Activated T-helper 1 cell treated with anti-CD3 and anti-CD28 coated beads, Interleukin-12 subunit alpha, Interleukin-12 subunit beta, Interleukin-2, Interleukin-4 antibody, amounts not matched to agents 30 ng/mL and 10 ng/mL and 1 ng/mL, durations not matched to agents 14 hours and 24 hours and 36 hours (primary cell): ENCODE results near the gene INPP5A. TPM values are rescaled to one million over a fixed set of nuclear protein-coding genes. Genes with fewer than 3 reads are reported as not detected.
"Not testable (repeated sequence)": the region's sequence is repeated elsewhere in the genome, so short reads cannot be mapped to it uniquely, and the experiment has no call there.

Experiments used
- DNase-seq: peaks from one replicate; pipeline ENCODE4 v3.0.0; 2021; ENCODE audit warnings: low spot score
- H3K27ac Mint-ChIP-seq: one replicate; pipeline ENCODE4 v1.8.0; 2021; ENCODE audit warnings: mild to moderate bottlenecking, mixed read lengths
- H3K27me3 Mint-ChIP-seq: one replicate; pipeline ENCODE4 v1.8.0; 2022; ENCODE audit warnings: mild to moderate bottlenecking, moderate library complexity, mixed read lengths; ENCODE audit not compliant: insufficient read depth
- H3K36me3 Mint-ChIP-seq: one replicate; pipeline ENCODE4 v1.8.0; 2021; ENCODE audit warnings: low read depth, mixed read lengths
- H3K4me1 Mint-ChIP-seq: one replicate; pipeline ENCODE4 v1.8.0; 2021; ENCODE audit warnings: low read depth, mixed read lengths
- H3K4me3 Mint-ChIP-seq: one replicate; pipeline ENCODE4 v1.8.0; 2021; ENCODE audit warnings: mild to moderate bottlenecking, moderate library complexity, mixed read lengths
- H3K9me3 Mint-ChIP-seq: one replicate; pipeline ENCODE4 v1.8.0; 2021; ENCODE audit warnings: mixed read lengths
- intact Hi-C: fragments of 100-400 bp; cut with micrococcal nuclease; formaldehyde crosslinking; loops from one replicate; pipeline ENCODE4 v1.15.1; 2024
- total RNA-seq: library from RNA; stranded (reverse); gene quantifications from 2 replicates; pipeline ENCODE4 v1.2.3, GENCODE V29; 2022

The INPP5A gene
- total RNA-seq, 1 donor from 2014 or later, result 13.4 TPM

GRCh38 chr10:132497861-132498561 lies 39.6 kb upstream of the INPP5A start:
- DNase-seq, result no peak
- Mint-ChIP-seq H3K36me3 (no peaks in the 10 kb centered on the region), H3K9me3 (no peaks in the 10 kb centered on the region), H3K27ac (no peak overlapping the region), H3K27me3 (peaks cover 3% of the 10 kb centered on the region), H3K4me1 (no peaks in the 10 kb centered on the region), H3K4me3 (no peak overlapping the region)
- intact Hi-C loops, result no loop called here

GRCh38 chr10:132498562-132499366 lies 38.8 kb upstream of the INPP5A start:
- DNase-seq, result no peak
- Mint-ChIP-seq H3K4me3 (no peak overlapping the region), H3K27ac (no peak overlapping the region), H3K27me3 (peaks cover 3% of the 10 kb centered on the region), H3K9me3 (no peaks in the 10 kb centered on the region), H3K36me3 (no peaks in the 10 kb centered on the region), H3K4me1 (no peaks in the 10 kb centered on the region)
- intact Hi-C loops, result no loop called here

- no peaks in the 10 kb centered on the region for H3K9me3 Mint-ChIP-seq
- intact Hi-C loops, result no loop called here
- DNase-seq, result no peak
- H3K4me1 Mint-ChIP-seq, result no peaks in the 10 kb centered on the region
- no peak overlapping the region for H3K27ac Mint-ChIP-seq
- H3K27me3 Mint-ChIP-seq, result peaks cover 3% of the 10 kb centered on the region
- H3K36me3 Mint-ChIP-seq, result no peaks in the 10 kb centered on the region
- H3K4me3 Mint-ChIP-seq, result no peak overlapping the region
Observed at GRCh38 chr10:132499367-132499685, 38.3 kb upstream of the INPP5A start.

- H3K27me3 Mint-ChIP-seq, result no peaks in the 10 kb centered on the region
- H3K9me3 Mint-ChIP-seq, result no peaks in the 10 kb centered on the region
Observed at GRCh38 chr10:132500781-132501415, 36.7 kb upstream of the INPP5A start.

GRCh38 chr10:132502544-132503300 lies 34.9 kb upstream of the INPP5A start:
- Mint-ChIP-seq H3K27me3 (no peaks in the 10 kb centered on the region), H3K27ac (no peak overlapping the region), H3K36me3 (no peaks in the 10 kb centered on the region), H3K4me3 (no peak overlapping the region), H3K9me3 (no peaks in the 10 kb centered on the region), H3K4me1 (no peaks in the 10 kb centered on the region)
- intact Hi-C loops, result no loop called here
- DNase-seq, result no peak

More at GRCh38 chr10:132500781-132501415, 36.7 kb upstream of the INPP5A start:
- Mint-ChIP-seq H3K4me1 (no peaks in the 10 kb centered on the region), H3K27ac (no peak overlapping the region), H3K4me3 (no peak overlapping the region), H3K36me3 (no peaks in the 10 kb centered on the region)
- intact Hi-C loops, result no loop called here
- DNase-seq, result no peak

GRCh38 chr10:132503581-132504421 lies 33.8 kb upstream of the INPP5A start:
- Mint-ChIP-seq H3K9me3 (no peaks in the 10 kb centered on the region), H3K4me3 (no peak overlapping the region), H3K27ac (no peak overlapping the region), H3K27me3 (no peaks in the 10 kb centered on the region), H3K4me1 (no peaks in the 10 kb centered on the region), H3K36me3 (no peaks in the 10 kb centered on the region)
- DNase-seq, result no peak
- intact Hi-C loops, result no loop called here

- intact Hi-C loops, result no loop called here
- no peak overlapping the region for H3K4me3 Mint-ChIP-seq
- peaks cover 2% of the 10 kb centered on the region for H3K27me3 Mint-ChIP-seq
- H3K27ac Mint-ChIP-seq, result no peak overlapping the region
- no peaks in the 10 kb centered on the region for H3K36me3 Mint-ChIP-seq
- no peaks in the 10 kb centered on the region for H3K9me3 Mint-ChIP-seq
- no peak for DNase-seq
- no peaks in the 10 kb centered on the region for H3K4me1 Mint-ChIP-seq
Observed at GRCh38 chr10:132504501-132505272, 32.9 kb upstream of the INPP5A start.

GRCh38 chr10:132505546-132505945 lies 32.0 kb upstream of the INPP5A start:
- H3K9me3 Mint-ChIP-seq, H3K36me3 Mint-ChIP-seq, H3K27ac Mint-ChIP-seq, H3K27me3 Mint-ChIP-seq, DNase-seq, H3K4me1 Mint-ChIP-seq, intact Hi-C loops, H3K4me3 Mint-ChIP-seq: not testable (repeated sequence)

- no peak overlapping the region for H3K4me3 Mint-ChIP-seq
- H3K27me3 Mint-ChIP-seq, result peaks cover 2% of the 10 kb centered on the region
- H3K4me1 Mint-ChIP-seq, result no peaks in the 10 kb centered on the region
- no peak overlapping the region for H3K27ac Mint-ChIP-seq
- DNase-seq, result no peak
- no peaks in the 10 kb centered on the region for H3K36me3 Mint-ChIP-seq
- H3K9me3 Mint-ChIP-seq, result no peaks in the 10 kb centered on the region
- intact Hi-C loops, result no loop called here
Observed at GRCh38 chr10:132506711-132507408, 30.7 kb upstream of the INPP5A start.

GRCh38 chr10:132507409-132507955 lies 30.1 kb upstream of the INPP5A start:
- no peaks in the 10 kb centered on the region for H3K36me3 Mint-ChIP-seq
- no peak overlapping the region for H3K4me3 Mint-ChIP-seq
- DNase-seq, result no peak
- peaks cover 2% of the 10 kb centered on the region for H3K27me3 Mint-ChIP-seq
- H3K9me3 Mint-ChIP-seq, result no peaks in the 10 kb centered on the region
- intact Hi-C loops, result no loop called here
- no peak overlapping the region for H3K27ac Mint-ChIP-seq
- no peaks in the 10 kb centered on the region for H3K4me1 Mint-ChIP-seq

- no peak overlapping the region for H3K4me3 Mint-ChIP-seq
- intact Hi-C loops, result no loop called here
- peaks cover 4% of the 10 kb centered on the region for H3K27me3 Mint-ChIP-seq
- no peaks in the 10 kb centered on the region for H3K36me3 Mint-ChIP-seq
- no peaks in the 10 kb centered on the region for H3K4me1 Mint-ChIP-seq
- H3K27ac Mint-ChIP-seq, result no peak overlapping the region
- no peaks in the 10 kb centered on the region for H3K9me3 Mint-ChIP-seq
- DNase-seq, result no peak
Observed at GRCh38 chr10:132507956-132508490, 29.6 kb upstream of the INPP5A start.
